Muscle of arm (tissue), 14 donors: ENCODE data around the gene PMS1. TPM values are rescaled to one million over a fixed set of nuclear protein-coding genes. Genes with fewer than 3 reads are reported as not detected.
A peak's percentile ranks its signal among the peaks of the same experiment; 100 is the strongest.
"Not testable (repeated sequence)": the region's sequence is repeated elsewhere in the genome, so short reads cannot be mapped to it uniquely, and the experiment has no call there.

Experiments used
- DNase-seq: peaks from one replicate; pipeline ENCODE4 v3.0.0-alpha.2; 2013
- long read RNA-seq, 11 donors: transcript quantifications; one replicate each; lab custom pipeline, GENCODE V29; 2026
- polyA plus RNA-seq, 12 donors: library from polyadenylated mRNA; unstranded; fragments of 120-200 nt; gene quantifications; one replicate each; pipeline ENCODE4 v1.2.1, GENCODE V29; 2013; ENCODE audit not compliant: insufficient read length in 12 of 12

PMS1 gene
- polyA plus RNA-seq, result 10 to 100 TPM in 11 of 12 donors, not detected in 1; 20.1 to 42.5 (median 32.0) TPM
- long read RNA-seq, donor 1, partial matches to known transcripts, result 0 of 3 reads
- long read RNA-seq, donor 1, other reads (novel, unspliced or antisense), result 0 of 3 reads
- long read RNA-seq, donor 2, partial matches to known transcripts, result 0 of 1 reads
- long read RNA-seq, donor 2, other reads (novel, unspliced or antisense), result 0 of 1 reads
- long read RNA-seq, donor 3, result 0 reads
- long read RNA-seq, donor 4, partial matches to known transcripts, result 0 of 2 reads
- long read RNA-seq, donor 4, other reads (novel, unspliced or antisense), result 0 of 2 reads
- long read RNA-seq, donor 5, partial matches to known transcripts, result 0 of 5 reads
- long read RNA-seq, donor 5, other reads (novel, unspliced or antisense), result 0 of 5 reads
- long read RNA-seq, donor 6, partial matches to known transcripts, result 0 of 4 reads
- long read RNA-seq, donor 6, other reads (novel, unspliced or antisense), result 0 of 4 reads
- long read RNA-seq, donor 7, partial matches to known transcripts, result 0 of 5 reads
- long read RNA-seq, donor 7, other reads (novel, unspliced or antisense), result 0 of 5 reads
- long read RNA-seq, donor 8, partial matches to known transcripts, result 0 of 3 reads
- long read RNA-seq, donor 8, other reads (novel, unspliced or antisense), result 0 of 3 reads
- long read RNA-seq, donor 9, partial matches to known transcripts, result 0 of 1 reads
- long read RNA-seq, donor 9, other reads (novel, unspliced or antisense), result 0 of 1 reads
- long read RNA-seq, donor 10, transcript PMS1-213 (13 exons, 3,225 nt), result major isoform, 5 of 13 reads
- long read RNA-seq, donor 10, partial matches to known transcripts, result 5 of 13 reads
- long read RNA-seq, donor 10, other reads (novel, unspliced or antisense), result 0 of 13 reads
- long read RNA-seq, donor 11, partial matches to known transcripts, result 0 of 6 reads
- long read RNA-seq, donor 11, other reads (novel, unspliced or antisense), result 0 of 6 reads

GRCh38 chr2:189783927-189784867 lies at the start of gene PMS1, which contains the start of gene ORMDL1:
Gene PMS1, plus strand, starts transcription at chr2:189784450. Its CDS starts 7,360 bp downstream, at chr2:189791810.
Gene ORMDL1, minus strand, starts transcription at chr2:189784339. Its CDS starts 1,744 bp downstream, at chr2:189782595.
- peak; percentile 97 for DNase-seq

- peak; percentile 6 for DNase-seq
Observed at GRCh38 chr2:189751080-189751658, 33.1 kb upstream of the PMS1 start.

GRCh38 chr2:189756311-189756952 lies 27.8 kb upstream of the PMS1 start:
- DNase-seq, result no peak

- DNase-seq, result not testable (repeated sequence)
Observed at GRCh38 chr2:189760154-189760553, 24.1 kb upstream of the PMS1 start.

GRCh38 chr2:189762229-189762550 lies 22.1 kb upstream of the PMS1 start:
- DNase-seq, result no peak

GRCh38 chr2:189762551-189763298 lies 21.5 kb upstream of the PMS1 start, which contains the start of gene OSGEPL1:
Gene OSGEPL1, minus strand, starts transcription at chr2:189762792. Its CDS starts 1,152 bp downstream, at chr2:189761640.
- peak; percentile 96 for DNase-seq

GRCh38 chr2:189763908-189764661 lies 20.2 kb upstream of the PMS1 start:
- DNase-seq, result peak; percentile 15

- no peak for DNase-seq
Observed at GRCh38 chr2:189770590-189771322, 13.5 kb upstream of the PMS1 start.

- DNase-seq, result no peak
Observed at GRCh38 chr2:189772212-189772611, 12.0 kb upstream of the PMS1 start.

GRCh38 chr2:189782221-189782671 lies 2.0 kb upstream of the PMS1 start:
- no peak for DNase-seq

- DNase-seq, result no peak
Observed at GRCh38 chr2:189783451-189783926, 761 bp upstream of the PMS1 start.

- no peak for DNase-seq
Observed at GRCh38 chr2:189791338-189792042, 7.2 kb downstream of the PMS1 start.

GRCh38 chr2:189794310-189794709 lies 10.1 kb downstream of the PMS1 start:
- DNase-seq, result no peak

GRCh38 chr2:189797902-189798301 lies 13.7 kb downstream of the PMS1 start:
- DNase-seq, result no peak

GRCh38 chr2:189798312-189799029 lies 14.2 kb downstream of the PMS1 start:
- peak; percentile 22 for DNase-seq

- DNase-seq, result no peak
Observed at GRCh38 chr2:189799030-189799331, 14.7 kb downstream of the PMS1 start.

- DNase-seq, result no peak
Observed at GRCh38 chr2:189799531-189799930, 15.3 kb downstream of the PMS1 start.
